GM12873 (cell line): ENCODE results near the gene DDX47.

Experiments
- CTCF ChIP-seq: IDR thresholded peaks from 2 replicates; pipeline ENCODE4 v1.5.1; 2012; ENCODE audit warnings: low read depth, mild to moderate bottlenecking, moderate library complexity, low read length, control low read depth; ENCODE audit not compliant: insufficient read depth; ENCODE audit errors: missing control alignments

The DDX47 gene

GRCh38 chr12:12779529-12779928, 33.6 kb upstream of the DDX47 start:
- no peak for TF ChIP-seq CTCF

GRCh38 chr12:12784116-12784515, 29.0 kb upstream of the DDX47 start:
- TF ChIP-seq CTCF: no peak

GRCh38 chr12:12784911-12785814, 28.0 kb upstream of the DDX47 start, which contains the start of gene APOLD1:
Gene APOLD1 (plus strand): TSS chr12:12785659. CDS start chr12:12785692, 33 bp downstream.
- no peak for TF ChIP-seq CTCF

- TF ChIP-seq CTCF: no peak
Measured at GRCh38 chr12:12786351-12786705, 26.8 kb upstream of the DDX47 start.

GRCh38 chr12:12786706-12787601, 26.2 kb upstream of the DDX47 start:
- no peak for TF ChIP-seq CTCF

GRCh38 chr12:12788131-12788530, 25.0 kb upstream of the DDX47 start:
- no peak for TF ChIP-seq CTCF

GRCh38 chr12:12788675-12789368, 24.3 kb upstream of the DDX47 start:
- peak; percentile 80 for TF ChIP-seq CTCF
